Measurements from ENCODE around the gene HOXB5.

HOXB5 gene

GRCh38 chr17:48571826-48572417 lies 21.7 kb downstream of the HOXB5 start:
- no peak for DNase-seq (ENCODE audit: low spot score)

GRCh38 chr17:48571024-48571818 lies 22.4 kb downstream of the HOXB5 start:
- no peak for DNase-seq (ENCODE audit: low spot score)

- no peak for DNase-seq (ENCODE audit: low spot score)
These were observed 23.1 kb downstream of the HOXB5 start for GRCh38 chr17:48570325-48571023.

GRCh38 chr17:48569674-48570324 lies 23.8 kb downstream of the HOXB5 start:
- no peak for DNase-seq (ENCODE audit: low spot score)

- no peak for DNase-seq (ENCODE audit: low spot score)
These were observed 24.4 kb downstream of the HOXB5 start for GRCh38 chr17:48569240-48569582.

GRCh38 chr17:48568499-48569239 lies 24.9 kb downstream of the HOXB5 start:
- DNase-seq (ENCODE audit: low spot score) = no peak

- no peak for DNase-seq (ENCODE audit: low spot score)
These were observed 25.8 kb downstream of the HOXB5 start for GRCh38 chr17:48567646-48568354.

GRCh38 chr17:48567209-48567608 lies 26.4 kb downstream of the HOXB5 start:
- no peak for DNase-seq (ENCODE audit: low spot score)

- DNase-seq (ENCODE audit: low spot score) = no peak
These were observed 26.9 kb downstream of the HOXB5 start for GRCh38 chr17:48566717-48567116.

GRCh38 chr17:48565925-48566710 lies 27.5 kb downstream of the HOXB5 start:
- DNase-seq (ENCODE audit: low spot score) = no peak

- no peak for DNase-seq (ENCODE audit: low spot score)
These were observed 28.5 kb downstream of the HOXB5 start for GRCh38 chr17:48565022-48565554.

GRCh38 chr17:48564188-48565021 lies 29.2 kb downstream of the HOXB5 start:
- no peak for DNase-seq (ENCODE audit: low spot score)

GRCh38 chr17:48563867-48564187 lies 29.8 kb downstream of the HOXB5 start:
- no peak for DNase-seq (ENCODE audit: low spot score)

- DNase-seq (ENCODE audit: low spot score) = no peak
These were observed 30.2 kb downstream of the HOXB5 start for GRCh38 chr17:48563385-48563838.

GRCh38 chr17:48562934-48563333 lies 30.6 kb downstream of the HOXB5 start:
- DNase-seq (ENCODE audit: low spot score) = no peak

- DNase-seq (ENCODE audit: low spot score) = no peak
These were observed 31.4 kb downstream of the HOXB5 start for GRCh38 chr17:48561884-48562810.

- no peak for DNase-seq (ENCODE audit: low spot score)
These were observed 33.5 kb downstream of the HOXB5 start for GRCh38 chr17:48559840-48560817.

Measured in kidney capillary endothelial cell (primary cell).